ENCODE results near the gene ATG7. TPM values are rescaled to one million over a fixed set of nuclear protein-coding genes. Genes with fewer than 3 reads are reported as not detected.
A peak's percentile ranks its signal among the peaks of the same experiment; 100 is the strongest.

ATG7 gene
- total RNA-seq, 1 donor from 2014 or later = 53.4 TPM

- DNase-seq (ENCODE audit: low read depth) (no peak), FAIRE-seq (no peak)
- TF ChIP-seq, protein P1, sequence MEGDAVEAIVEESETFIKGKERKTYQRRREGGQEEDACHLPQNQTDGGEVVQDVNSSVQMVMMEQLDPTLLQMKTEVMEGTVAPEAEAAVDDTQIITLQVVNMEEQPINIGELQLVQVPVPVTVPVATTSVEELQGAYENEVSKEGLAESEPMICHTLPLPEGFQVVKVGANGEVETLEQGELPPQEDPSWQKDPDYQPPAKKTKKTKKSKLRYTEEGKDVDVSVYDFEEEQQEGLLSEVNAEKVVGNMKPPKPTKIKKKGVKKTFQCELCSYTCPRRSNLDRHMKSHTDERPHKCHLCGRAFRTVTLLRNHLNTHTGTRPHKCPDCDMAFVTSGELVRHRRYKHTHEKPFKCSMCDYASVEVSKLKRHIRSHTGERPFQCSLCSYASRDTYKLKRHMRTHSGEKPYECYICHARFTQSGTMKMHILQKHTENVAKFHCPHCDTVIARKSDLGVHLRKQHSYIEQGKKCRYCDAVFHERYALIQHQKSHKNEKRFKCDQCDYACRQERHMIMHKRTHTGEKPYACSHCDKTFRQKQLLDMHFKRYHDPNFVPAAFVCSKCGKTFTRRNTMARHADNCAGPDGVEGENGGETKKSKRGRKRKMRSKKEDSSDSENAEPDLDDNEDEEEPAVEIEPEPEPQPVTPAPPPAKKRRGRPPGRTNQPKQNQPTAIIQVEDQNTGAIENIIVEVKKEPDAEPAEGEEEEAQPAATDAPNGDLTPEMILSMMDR (IDR thresholded peaks at IDR 0.05; ENCODE audit: insufficient read depth, low read length, severe bottlenecking) = no peak
- peaks cover 9% of the 10 kb centered on the region for H3K36me3 ChIP-seq (ENCODE audit: control insufficient read depth, insufficient read depth, low read length)
- H3K4me3 ChIP-seq (ENCODE audit: low read depth, low read length) = no peak overlapping the region
- no peaks in the 10 kb centered on the region for H3K27me3 ChIP-seq (ENCODE audit: control insufficient read depth, insufficient read depth, low read length)
Measured at GRCh38 chr3:11356269-11356668, 84.1 kb downstream of the ATG7 start.

- Histone ChIP-seq H3K36me3 (ENCODE audit: control insufficient read depth, insufficient read depth, low read length) (peaks cover 12% of the 10 kb centered on the region), H3K4me3 (ENCODE audit: low read depth, low read length) (no peak overlapping the region), H3K27me3 (ENCODE audit: control insufficient read depth, insufficient read depth, low read length) (no peaks in the 10 kb centered on the region)
- TF ChIP-seq, protein P1 (IDR thresholded peaks at IDR 0.05; ENCODE audit: insufficient read depth, low read length, severe bottlenecking) = no peak
- FAIRE-seq = no peak
- DNase-seq (ENCODE audit: low read depth) = no peak
Measured at GRCh38 chr3:11362600-11362999, 90.4 kb downstream of the ATG7 start.

DNA sequence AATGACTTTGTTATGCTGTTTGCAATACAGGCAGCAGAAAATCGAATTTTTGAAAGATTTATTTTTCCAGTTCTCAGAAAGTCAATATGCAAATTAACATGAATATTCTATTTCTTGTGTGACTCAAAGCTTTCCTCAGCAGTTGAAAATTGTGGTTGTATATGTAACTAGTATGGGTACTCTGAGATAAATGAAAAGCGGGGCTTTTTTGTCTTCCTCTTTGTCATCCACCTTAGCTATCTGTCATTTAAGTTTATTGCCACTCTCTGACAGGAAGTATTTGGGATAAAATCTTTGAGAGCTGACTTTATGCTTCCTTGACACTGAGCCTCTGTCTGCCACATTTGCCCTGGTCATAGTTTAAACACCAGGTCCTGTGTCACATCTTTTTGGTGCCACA is 91.5 kb downstream of the ATG7 start:
- TF ChIP-seq, protein P1 (IDR thresholded peaks at IDR 0.05; ENCODE audit: insufficient read depth, low read length, severe bottlenecking) = no peak
- FAIRE-seq (no peak), DNase-seq (ENCODE audit: low read depth) (no peak)
- Histone ChIP-seq H3K4me3 (ENCODE audit: low read depth, low read length) (no peak overlapping the region), H3K27me3 (ENCODE audit: control insufficient read depth, insufficient read depth, low read length) (no peaks in the 10 kb centered on the region), H3K36me3 (ENCODE audit: control insufficient read depth, insufficient read depth, low read length) (peaks cover 10% of the 10 kb centered on the region)

- TF ChIP-seq, protein P1 (IDR thresholded peaks at IDR 0.05; ENCODE audit: insufficient read depth, low read length, severe bottlenecking) = no peak
- DNase-seq (ENCODE audit: low read depth) = no peak
Measured at GRCh38 chr3:11364181-11364580, 92.0 kb downstream of the ATG7 start.

GRCh38 chr3:11367143-11367693 is 95.0 kb downstream of the ATG7 start:
- TF ChIP-seq, protein P1 (IDR thresholded peaks at IDR 0.05; ENCODE audit: insufficient read depth, low read length, severe bottlenecking) = no peak
- no peak for FAIRE-seq
- H3K36me3 ChIP-seq (ENCODE audit: control insufficient read depth, insufficient read depth, low read length) = peaks cover 9% of the 10 kb centered on the region
- H3K4me3 ChIP-seq (ENCODE audit: low read depth, low read length) = no peak overlapping the region
- H3K27me3 ChIP-seq (ENCODE audit: control insufficient read depth, insufficient read depth, low read length) = no peaks in the 10 kb centered on the region
- peak; percentile 67 for DNase-seq (ENCODE audit: low read depth)

More at GRCh38 chr3:11364181-11364580, 92.0 kb downstream of the ATG7 start:
- no peak for FAIRE-seq
- H3K27me3 ChIP-seq (ENCODE audit: control insufficient read depth, insufficient read depth, low read length) = no peaks in the 10 kb centered on the region
- H3K36me3 ChIP-seq (ENCODE audit: control insufficient read depth, insufficient read depth, low read length) = peaks cover 10% of the 10 kb centered on the region
- no peak overlapping the region for H3K4me3 ChIP-seq (ENCODE audit: low read depth, low read length)

- TF ChIP-seq, protein P1 (IDR thresholded peaks at IDR 0.05; ENCODE audit: insufficient read depth, low read length, severe bottlenecking) = no peak
Measured at GRCh38 chr3:11370191-11370590, 98.0 kb downstream of the ATG7 start.

More at GRCh38 chr3:11370191-11370590, 98.0 kb downstream of the ATG7 start:
- no peak for DNase-seq (ENCODE audit: low read depth)
- no peak for FAIRE-seq
- Histone ChIP-seq H3K36me3 (ENCODE audit: control insufficient read depth, insufficient read depth, low read length) (peaks cover 6% of the 10 kb centered on the region), H3K4me3 (ENCODE audit: low read depth, low read length) (no peak overlapping the region), H3K27me3 (ENCODE audit: control insufficient read depth, insufficient read depth, low read length) (no peaks in the 10 kb centered on the region)
